ENCODE measurements around the gene TUBA4A. TPM values are rescaled to one million over a fixed set of nuclear protein-coding genes. Genes with fewer than 3 reads are reported as not detected.
A peak's percentile ranks its signal among the peaks of the same experiment; 100 is the strongest.

Gene TUBA4A
- total RNA-seq, 2 donors from 2014 or later, result 17.8 to 20.2 TPM

DNA sequence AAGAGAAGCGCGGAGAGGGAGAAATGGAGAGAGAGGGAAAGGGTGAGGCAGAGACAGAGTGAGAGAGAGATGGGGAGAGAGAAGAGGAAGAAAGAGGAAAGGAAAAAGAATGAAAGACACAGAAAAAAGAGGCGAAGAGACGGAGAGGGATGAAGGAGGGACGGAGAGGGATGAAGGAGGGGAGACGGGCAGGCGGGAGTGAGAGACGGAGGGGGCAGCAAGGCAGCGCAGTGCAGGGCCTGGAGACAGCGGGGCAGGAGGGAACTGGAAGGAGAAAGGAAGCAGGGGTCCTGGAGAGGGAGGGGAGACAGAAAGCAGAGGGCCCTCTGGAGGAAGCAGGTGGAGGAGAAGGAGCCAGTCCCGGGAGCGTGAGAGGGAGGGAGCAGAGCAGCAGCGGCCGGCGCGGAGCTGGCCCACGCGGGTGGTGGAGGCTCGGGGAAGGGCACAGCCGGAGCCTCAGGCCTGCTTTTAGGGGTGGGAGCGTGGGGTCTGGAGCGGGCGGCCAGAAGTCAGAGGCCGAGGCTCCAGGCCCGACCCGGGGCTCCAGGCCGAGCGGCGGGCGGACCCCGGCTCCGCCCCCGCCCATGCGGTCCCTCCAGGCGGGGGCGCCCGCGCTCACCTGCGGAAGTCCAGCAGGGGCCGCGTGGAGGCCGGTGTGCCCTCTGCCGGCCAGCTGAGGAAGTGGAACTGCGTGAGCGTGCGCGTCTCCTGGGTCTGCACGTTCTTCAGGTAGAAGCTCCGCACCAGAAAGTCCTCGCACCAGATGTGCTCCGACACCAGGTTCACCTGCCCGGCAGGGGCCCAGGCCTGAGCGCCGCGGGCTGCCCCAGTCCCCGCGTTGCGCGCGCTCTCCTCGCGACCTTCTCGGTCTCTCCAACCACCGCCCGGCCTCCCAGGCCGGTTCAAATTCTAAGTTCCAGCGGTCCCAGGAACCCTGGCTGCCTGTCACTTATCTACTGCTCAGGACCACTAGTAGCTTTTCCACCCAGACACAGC, 40.9 kb upstream of the TUBA4A start:
- TF ChIP-seq, protein P1, sequence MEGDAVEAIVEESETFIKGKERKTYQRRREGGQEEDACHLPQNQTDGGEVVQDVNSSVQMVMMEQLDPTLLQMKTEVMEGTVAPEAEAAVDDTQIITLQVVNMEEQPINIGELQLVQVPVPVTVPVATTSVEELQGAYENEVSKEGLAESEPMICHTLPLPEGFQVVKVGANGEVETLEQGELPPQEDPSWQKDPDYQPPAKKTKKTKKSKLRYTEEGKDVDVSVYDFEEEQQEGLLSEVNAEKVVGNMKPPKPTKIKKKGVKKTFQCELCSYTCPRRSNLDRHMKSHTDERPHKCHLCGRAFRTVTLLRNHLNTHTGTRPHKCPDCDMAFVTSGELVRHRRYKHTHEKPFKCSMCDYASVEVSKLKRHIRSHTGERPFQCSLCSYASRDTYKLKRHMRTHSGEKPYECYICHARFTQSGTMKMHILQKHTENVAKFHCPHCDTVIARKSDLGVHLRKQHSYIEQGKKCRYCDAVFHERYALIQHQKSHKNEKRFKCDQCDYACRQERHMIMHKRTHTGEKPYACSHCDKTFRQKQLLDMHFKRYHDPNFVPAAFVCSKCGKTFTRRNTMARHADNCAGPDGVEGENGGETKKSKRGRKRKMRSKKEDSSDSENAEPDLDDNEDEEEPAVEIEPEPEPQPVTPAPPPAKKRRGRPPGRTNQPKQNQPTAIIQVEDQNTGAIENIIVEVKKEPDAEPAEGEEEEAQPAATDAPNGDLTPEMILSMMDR (IDR thresholded peaks at IDR 0.05), result peak; percentile 94 to 100 (median 99)
- peak; percentile 32 to 64 (median 62) for TF ChIP-seq POLR2A (IDR thresholded peaks at IDR 0.05)
- Histone ChIP-seq H3K36me3 (replicated peaks in 1 of 2; ENCODE audit: insufficient read depth in 1 of 2, low read depth in 2 of 2) (no peaks in the 10 kb centered on the region), H3K27ac (peak overlapping the region; percentile 4 to 78 (median 76)), H3K27me3 (no peaks in the 10 kb centered on the region), H3K4me1 (peaks cover 17% of the 10 kb centered on the region), H3K9me3 (no peaks in the 10 kb centered on the region), H3K4me3 (peak overlapping the region in 1 of 2 donors; percentile 35)
- intact Hi-C loops (cut with DNase I), result no loop called here
- DNase-seq (peak; percentile 89 to 92 (median 91)), ATAC-seq (peak; percentile 96)
- WGBS, 2 donors, result 11 to 30% methylated on average over 23 to 67 of the region's 67 CpGs

DNA sequence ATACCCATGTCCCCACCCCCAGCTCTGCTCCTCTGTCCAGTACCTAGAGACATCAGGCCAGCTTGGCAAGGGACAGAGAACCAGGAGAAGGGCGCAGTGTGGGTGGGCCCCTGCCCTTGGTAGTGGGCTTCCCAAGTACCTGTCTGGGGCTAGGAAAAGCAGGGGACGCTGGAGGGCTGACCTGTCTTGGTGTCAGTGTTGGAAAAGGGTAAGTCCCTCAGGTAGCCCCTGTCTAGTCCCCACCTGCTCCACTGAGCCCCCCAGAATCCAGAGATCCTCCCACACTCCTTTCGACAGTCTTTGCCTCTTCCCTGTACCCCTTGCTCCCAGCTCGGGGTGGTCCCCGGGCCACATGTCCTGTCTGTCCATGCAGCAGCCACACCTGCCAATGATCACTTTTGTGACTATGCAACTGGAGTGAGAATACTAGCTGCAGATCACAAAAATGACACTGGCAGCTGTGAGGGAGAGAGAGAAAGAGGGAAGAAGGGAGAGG, 40.1 kb upstream of the TUBA4A start:
- no peak for TF ChIP-seq POLR2A (IDR thresholded peaks at IDR 0.05)
- peaks cover 15% of the 10 kb centered on the region for H3K4me1 ChIP-seq
- peak overlapping the region in 1 of 4 donors; percentile 76 for H3K27ac ChIP-seq
- H3K9me3 ChIP-seq, result no peaks in the 10 kb centered on the region
- 87% methylated on average over 4 to 5 of the region's 5 CpGs for WGBS, 2 donors
- no peaks in the 10 kb centered on the region for H3K27me3 ChIP-seq
- DNase-seq, result peak in 1 of 4 donors; percentile 10
- H3K36me3 ChIP-seq (replicated peaks in 1 of 2; ENCODE audit: insufficient read depth in 1 of 2, low read depth in 2 of 2), result no peaks in the 10 kb centered on the region
- ATAC-seq, result no peak
- intact Hi-C loops (cut with DNase I), result no loop called here
- no peak overlapping the region for H3K4me3 ChIP-seq

DNA sequence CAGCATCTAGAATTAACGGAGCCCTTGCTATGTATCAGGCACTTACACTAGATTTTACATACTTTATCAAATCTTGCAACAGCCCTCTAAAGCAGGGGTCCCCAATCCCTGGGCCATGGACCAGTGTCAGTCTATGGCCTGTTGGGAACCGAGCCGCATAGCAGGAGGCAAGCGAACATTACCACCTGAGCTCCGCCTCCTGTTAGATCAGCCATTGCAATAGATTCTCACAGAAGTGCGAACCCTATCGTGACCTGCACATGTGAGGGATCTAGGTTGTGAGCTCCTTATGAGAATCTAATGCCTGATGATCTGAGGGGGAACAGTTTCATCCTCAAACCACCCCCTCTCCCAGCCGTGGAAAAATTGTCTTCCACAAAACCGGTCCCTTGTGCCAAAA, 38.9 kb upstream of the TUBA4A start:
- Histone ChIP-seq H3K9me3 (no peaks in the 10 kb centered on the region), H3K27me3 (no peaks in the 10 kb centered on the region), H3K27ac (no peak overlapping the region), H3K4me3 (no peak overlapping the region), H3K36me3 (replicated peaks in 1 of 2; ENCODE audit: insufficient read depth in 1 of 2, low read depth in 2 of 2) (no peaks in the 10 kb centered on the region), H3K4me1 (peaks cover 11% of the 10 kb centered on the region)
- DNase-seq, result no peak
- intact Hi-C loops (cut with DNase I), result no loop called here
- WGBS, 2 donors, result 84 to 87% methylated on average over 9 of the region's 9 CpGs
- no peak for ATAC-seq
- TF ChIP-seq, protein P1 (IDR thresholded peaks at IDR 0.05), result no peak
- TF ChIP-seq POLR2A (IDR thresholded peaks at IDR 0.05), result no peak

DNA sequence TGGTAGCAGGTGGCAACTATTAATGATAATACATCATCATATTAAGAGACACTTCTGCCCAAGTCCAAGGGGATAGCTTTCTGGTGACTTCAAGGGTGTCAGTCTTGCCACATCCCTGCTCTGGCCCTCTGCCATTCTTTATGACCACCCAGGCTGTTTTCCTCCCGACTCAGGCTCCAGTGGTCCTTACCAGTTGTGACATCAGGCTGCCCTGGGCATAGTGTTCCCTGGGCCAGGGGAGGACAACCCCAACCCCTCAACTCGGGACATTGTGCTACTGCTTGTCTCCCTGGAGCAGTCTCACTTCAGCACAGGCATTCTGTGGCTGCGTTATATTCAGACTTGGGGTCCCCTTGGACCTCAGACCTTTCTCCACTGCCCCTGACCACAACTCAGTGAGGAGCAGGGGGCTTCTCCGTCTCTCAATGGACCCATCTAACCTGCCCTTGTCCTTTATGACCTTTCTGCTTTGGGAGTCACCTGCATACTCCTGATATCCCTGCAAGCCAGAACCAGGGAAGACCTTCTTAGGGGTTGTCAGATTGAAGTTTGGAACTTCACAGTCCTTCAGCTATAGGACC, 38.3 kb upstream of the TUBA4A start:
- no peaks in the 10 kb centered on the region for H3K9me3 ChIP-seq
- ATAC-seq (no peak), DNase-seq (peak in 1 of 4 donors; percentile 2)
- intact Hi-C loops (cut with DNase I), result no loop called here
- H3K4me3 ChIP-seq, result no peak overlapping the region
- no peaks in the 10 kb centered on the region for H3K36me3 ChIP-seq (replicated peaks in 1 of 2; ENCODE audit: insufficient read depth in 1 of 2, low read depth in 2 of 2)
- WGBS, 2 donors, result 52 to 60% methylated on average over 4 of the region's 4 CpGs
- no peak for TF ChIP-seq POLR2A (IDR thresholded peaks at IDR 0.05)
- TF ChIP-seq, protein P1 (IDR thresholded peaks at IDR 0.05), result no peak
- H3K4me1 ChIP-seq, result peaks cover 11% of the 10 kb centered on the region
- no peaks in the 10 kb centered on the region for H3K27me3 ChIP-seq
- H3K27ac ChIP-seq, result no peak overlapping the region

DNA sequence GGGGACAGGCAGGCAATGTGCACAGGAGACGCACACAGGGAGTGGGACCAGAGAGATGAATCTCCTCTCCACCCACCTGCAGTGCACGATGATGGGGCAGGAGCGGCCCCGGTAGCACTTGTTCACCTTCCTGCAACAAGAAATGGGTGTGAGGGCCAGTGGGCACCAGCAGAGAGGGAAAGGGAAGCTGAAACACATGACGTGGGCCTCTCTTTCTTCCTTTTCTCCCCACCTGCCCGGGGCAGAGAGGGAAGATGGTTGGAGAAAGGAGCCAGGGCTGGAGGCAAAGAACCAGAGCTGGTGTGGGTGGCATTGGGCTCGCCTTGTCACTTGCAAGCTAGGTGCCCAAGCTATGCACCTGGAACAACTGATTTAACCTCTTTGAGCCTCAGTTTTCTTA, 37.7 kb upstream of the TUBA4A start:
- ATAC-seq, result no peak
- Histone ChIP-seq H3K9me3 (no peaks in the 10 kb centered on the region), H3K36me3 (replicated peaks in 1 of 2; ENCODE audit: insufficient read depth in 1 of 2, low read depth in 2 of 2) (no peaks in the 10 kb centered on the region), H3K27ac (no peak overlapping the region), H3K4me3 (no peak overlapping the region), H3K27me3 (no peaks in the 10 kb centered on the region), H3K4me1 (peaks cover 11% of the 10 kb centered on the region)
- TF ChIP-seq POLR2A (IDR thresholded peaks at IDR 0.05), result no peak
- TF ChIP-seq, protein P1 (IDR thresholded peaks at IDR 0.05), result no peak
- 78 to 82% methylated on average over 7 of the region's 7 CpGs for WGBS, 2 donors
- no peak for DNase-seq
- intact Hi-C loops (cut with DNase I), result no loop called here
